IPS-11a (cell line): ENCODE results near the gene ZFC3H1.
"Not testable (repeated sequence)": the region's sequence is repeated elsewhere in the genome, so short reads cannot be mapped to it uniquely, and the experiment has no call there.

Source experiments
- H3K4me3 ChIP-seq: one replicate; pipeline ENCODE4 v1.5.1; 2013; ENCODE audit warnings: low read depth, low read length, control low read depth

The ZFC3H1 gene

GRCh38 chr12:71581206-71581605 is 82.4 kb downstream of the ZFC3H1 start:
- H3K4me3 ChIP-seq: no peak overlapping the region

GRCh38 chr12:71578694-71579258 is 84.9 kb downstream of the ZFC3H1 start:
- no peak overlapping the region for H3K4me3 ChIP-seq

- no peak overlapping the region for H3K4me3 ChIP-seq
Observed at GRCh38 chr12:71576496-71576895, 87.2 kb downstream of the ZFC3H1 start.

GRCh38 chr12:71569885-71570284 is 93.8 kb downstream of the ZFC3H1 start:
- H3K4me3 ChIP-seq: not testable (repeated sequence)

- no peak overlapping the region for H3K4me3 ChIP-seq
Observed at GRCh38 chr12:71567537-71567936, 96.1 kb downstream of the ZFC3H1 start.

- no peak overlapping the region for H3K4me3 ChIP-seq
Observed at GRCh38 chr12:71566655-71567054, 97.0 kb downstream of the ZFC3H1 start.

- H3K4me3 ChIP-seq: no peak overlapping the region
Observed at GRCh38 chr12:71565535-71565934, 98.1 kb downstream of the ZFC3H1 start.

- H3K4me3 ChIP-seq: no peak overlapping the region
Observed at GRCh38 chr12:71562676-71563595, 100.7 kb downstream of the ZFC3H1 start.
